ENCODE results near the gene HLCS.

Gene HLCS

GRCh38 chr21:36759348-36760083, 207.0 kb downstream of the HLCS start (continued):
- no peak for TF ChIP-seq ZNF140 (tag by site-specific recombination; IDR thresholded peaks at IDR 0.05)
- TF ChIP-seq ZNF501 (tag by site-specific recombination; IDR thresholded peaks at IDR 0.05): no peak
- TF ChIP-seq ZNF654 (tag by site-specific recombination; IDR thresholded peaks at IDR 0.05; ENCODE audit: low read depth): no peak
- TF ChIP-seq ZNF223 (tag by site-specific recombination; IDR thresholded peaks at IDR 0.05): no peak
- TF ChIP-seq ZNF132 (tag by site-specific recombination; IDR thresholded peaks at IDR 0.05; ENCODE audit: borderline replicate concordance): no peak
- TF ChIP-seq ZNF623 (tag by site-specific recombination; IDR thresholded peaks at IDR 0.05): no peak
- no peak for TF ChIP-seq SALL2 (tag by site-specific recombination; IDR thresholded peaks at IDR 0.05; ENCODE audit: borderline replicate concordance)
- TF ChIP-seq ZSCAN16 (tag by site-specific recombination; IDR thresholded peaks at IDR 0.05): no peak
- no peak for TF ChIP-seq SCRT1 (tag by site-specific recombination; IDR thresholded peaks at IDR 0.05; ENCODE audit: borderline replicate concordance)
- no peak for TF ChIP-seq ZFP3 (tag by site-specific recombination; IDR thresholded peaks at IDR 0.05; ENCODE audit: low read depth)
- no peak for TF ChIP-seq HIC1 (tag by site-specific recombination; IDR thresholded peaks at IDR 0.05)
- no peak for TF ChIP-seq ZBTB6 (tag by site-specific recombination; IDR thresholded peaks at IDR 0.05)
- TF ChIP-seq SCRT2 (tag by site-specific recombination; IDR thresholded peaks at IDR 0.05): no peak

- POLR2A ChIA-PET: no interaction called here
- no peaks in the 10 kb centered on the region for H3K9me3 ChIP-seq (ENCODE audit: control insufficient read depth, insufficient read depth, low read depth, low read length)
- CTCF ChIA-PET: interaction anchor here (0.6 to 2.0 kb wide), 5 partner anchors 31 to 126 kb away, joined by 3 to 7 read pairs (median 4); no protein-coding TSS in a partner anchor
- H3K4me1 ChIP-seq (ENCODE audit: control insufficient read depth, insufficient read depth, low read length): peaks cover 11% of the 10 kb centered on the region
- TF ChIP-seq ELK4 (IDR thresholded peaks at IDR 0.05; ENCODE audit: borderline replicate concordance, low read depth, low read length) (no peak), ZNF112 (tag by site-specific recombination; IDR thresholded peaks at IDR 0.05) (no peak), SP3 (tag by site-specific recombination; IDR thresholded peaks at IDR 0.05) (no peak), ZNF266 (tag by site-specific recombination; IDR thresholded peaks at IDR 0.05; ENCODE audit: low read depth) (no peak)
- peaks cover 0 to 4% of the 10 kb centered on the region in 2 experiments; a peak in 2 of 3 replicates for H3K36me3 ChIP-seq (ENCODE audit: control insufficient read depth in 2 of 2, insufficient read depth in 1 of 2, low read length in 2 of 2)
- no peak overlapping the region for H3K4me3 ChIP-seq (ENCODE audit: low read depth, low read length)
- H3K27ac ChIP-seq (ENCODE audit: extremely low read depth, low read depth, low read length): no peak overlapping the region
Observed at GRCh38 chr21:36757196-36757595, 209.3 kb downstream of the HLCS start.

- ChIA-PET POLR2A (no interaction called here), CTCF (interaction anchor here (0.6 to 1.0 kb wide), 4 partner anchors 32 to 125 kb away, joined by 3 to 5 read pairs (median 4); no protein-coding TSS in a partner anchor)
- Histone ChIP-seq H3K9me3 (ENCODE audit: control insufficient read depth, insufficient read depth, low read depth, low read length) (no peaks in the 10 kb centered on the region), H3K4me1 (ENCODE audit: control insufficient read depth, insufficient read depth, low read length) (peaks cover 11% of the 10 kb centered on the region), H3K27ac (ENCODE audit: extremely low read depth, low read depth, low read length) (no peak overlapping the region), H3K36me3 (ENCODE audit: control insufficient read depth in 2 of 2, insufficient read depth in 1 of 2, low read length in 2 of 2) (peaks cover 0 to 4% of the 10 kb centered on the region in 2 experiments; a peak in 2 of 3 replicates), H3K4me3 (ENCODE audit: low read depth, low read length) (no peak overlapping the region)
- TF ChIP-seq ZNF776 (tag by site-specific recombination; IDR thresholded peaks at IDR 0.05; ENCODE audit: borderline replicate concordance) (no peak), ZNF366 (tag by site-specific recombination; conservative IDR thresholded peaks at IDR 0.05) (0 out of 2 replicates have a peak, but pooled peaks have one; percentile 19), HOXD13 (CRISPR knock-in tag; IDR thresholded peaks at IDR 0.05; ENCODE audit: borderline replicate concordance) (no peak), TSHZ1 (tag by site-specific recombination; IDR thresholded peaks at IDR 0.05; ENCODE audit: borderline replicate concordance) (0 out of 2 replicates have a peak, but pooled peaks have one; percentile 68), OSR2 (tag by site-specific recombination; IDR thresholded peaks at IDR 0.05) (peak; percentile 54; the same call in 1 of the 2 replicates), ZNF629 (tag by site-specific recombination; IDR thresholded peaks at IDR 0.05) (peak; percentile 83), ZNF549 (tag by site-specific recombination; IDR thresholded peaks at IDR 0.05) (no peak), ZFHX2 (tag by site-specific recombination; conservative IDR thresholded peaks at IDR 0.05) (no peak), SCRT2 (tag by site-specific recombination; IDR thresholded peaks at IDR 0.05) (peak; percentile 83), ZEB2 (tag by site-specific recombination; IDR thresholded peaks at IDR 0.05) (peak; percentile 42; the same call in 1 of the 2 replicates)
Observed at GRCh38 chr21:36756527-36756926, 209.9 kb downstream of the HLCS start.
